Fibroblast of skin of left quadriceps (primary cell): ENCODE results near the gene CELF4.
"Not testable (repeated sequence)": the region's sequence is repeated elsewhere in the genome, so short reads cannot be mapped to it uniquely, and the experiment has no call there.

Experiments used
- DNase-seq, 2 experiments: peaks; one replicate each; pipeline ENCODE4 v3.0.0-alpha.2; 2013; ENCODE audit warnings: low read depth in 2 of 2

The CELF4 gene

GRCh38 chr18:37358061-37358460 lies 207.5 kb downstream of the CELF4 start:
- DNase-seq: not testable (repeated sequence)

DNA sequence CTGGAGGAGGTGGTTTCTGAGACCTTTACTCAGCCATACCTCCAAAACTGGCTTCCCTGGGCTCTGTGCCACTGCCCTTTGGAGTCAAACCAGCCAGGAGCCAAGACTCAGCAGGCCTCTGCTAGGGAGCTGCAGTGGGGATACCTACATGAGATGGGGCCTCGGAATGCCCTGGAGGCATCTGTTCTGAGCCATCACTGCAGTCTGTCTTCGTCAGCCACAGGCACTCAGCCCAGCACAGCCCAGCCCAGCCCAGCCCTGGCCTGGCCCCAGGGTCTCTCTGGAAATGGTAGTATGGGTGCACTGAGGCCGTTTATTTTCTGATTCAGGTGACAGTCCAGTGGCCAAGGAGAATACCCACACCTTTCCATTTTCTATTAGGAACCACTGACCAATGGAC lies 209.8 kb downstream of the CELF4 start:
- DNase-seq: no peak

- DNase-seq: no peak
Observed at GRCh38 chr18:37351110-37351509, 214.5 kb downstream of the CELF4 start.

GRCh38 chr18:37348729-37349128 lies 216.9 kb downstream of the CELF4 start:
- no peak for DNase-seq

- no peak for DNase-seq
Observed at GRCh38 chr18:37346048-37346447, 219.6 kb downstream of the CELF4 start.

GRCh38 chr18:37343542-37343851 lies 222.1 kb downstream of the CELF4 start:
- DNase-seq: no peak

DNA sequence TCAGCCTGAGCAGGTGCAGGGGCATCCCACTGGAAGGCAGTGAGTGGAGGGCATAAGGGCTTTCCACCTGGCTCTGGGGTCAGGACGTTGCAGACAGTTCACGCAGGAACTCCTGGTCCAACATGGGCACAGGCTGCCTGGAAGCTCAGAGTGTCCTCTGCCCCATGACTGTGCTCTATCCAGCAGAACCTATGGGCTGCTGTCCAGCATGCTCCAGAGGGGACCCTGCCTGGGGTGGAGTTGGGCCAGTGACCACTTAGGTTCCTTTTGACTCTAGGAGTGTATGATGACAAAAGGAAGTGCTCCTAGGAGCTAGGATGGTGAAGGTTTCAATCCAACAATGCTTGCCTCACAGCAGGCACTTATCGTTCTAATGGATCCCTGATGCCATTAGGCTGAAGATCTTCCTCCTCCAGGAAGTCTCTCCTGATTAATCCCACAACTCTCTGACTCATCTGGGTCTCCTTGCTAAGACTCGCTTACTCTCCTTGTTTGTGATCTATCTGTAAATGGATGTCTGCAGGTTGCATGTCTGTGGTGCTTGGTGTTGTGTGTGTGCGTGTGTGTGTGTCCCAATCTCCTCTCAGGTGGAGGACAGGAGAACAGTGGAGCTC lies 224.0 kb downstream of the CELF4 start:
- DNase-seq: no peak

DNA sequence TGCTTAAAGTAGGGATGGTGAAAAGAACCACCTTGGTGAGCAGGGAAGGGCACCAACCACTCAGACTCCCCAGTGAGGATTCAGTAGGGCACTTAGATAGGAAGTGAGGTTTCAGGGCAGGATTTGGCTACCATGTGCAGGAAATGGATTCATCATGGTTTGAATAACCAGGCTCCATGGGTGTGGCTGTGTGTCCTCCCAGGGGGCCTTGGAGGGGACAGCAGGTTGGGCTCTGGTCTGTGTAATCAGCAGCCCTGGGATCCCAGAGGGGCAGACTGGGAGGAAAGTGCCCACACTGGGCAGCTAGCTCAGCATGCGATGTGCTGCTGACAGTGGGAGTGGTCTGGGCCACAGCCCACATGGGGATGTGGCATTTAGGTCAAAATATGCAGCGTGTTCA lies 224.6 kb downstream of the CELF4 start:
- DNase-seq: no peak

GRCh38 chr18:37339701-37340215 lies 225.8 kb downstream of the CELF4 start:
- DNase-seq: no peak

GRCh38 chr18:37336568-37337285 lies 228.9 kb downstream of the CELF4 start:
- no peak for DNase-seq

GRCh38 chr18:37335409-37335736 lies 230.2 kb downstream of the CELF4 start:
- DNase-seq: peak in 1 of 2 experiments; percentile 8

DNA sequence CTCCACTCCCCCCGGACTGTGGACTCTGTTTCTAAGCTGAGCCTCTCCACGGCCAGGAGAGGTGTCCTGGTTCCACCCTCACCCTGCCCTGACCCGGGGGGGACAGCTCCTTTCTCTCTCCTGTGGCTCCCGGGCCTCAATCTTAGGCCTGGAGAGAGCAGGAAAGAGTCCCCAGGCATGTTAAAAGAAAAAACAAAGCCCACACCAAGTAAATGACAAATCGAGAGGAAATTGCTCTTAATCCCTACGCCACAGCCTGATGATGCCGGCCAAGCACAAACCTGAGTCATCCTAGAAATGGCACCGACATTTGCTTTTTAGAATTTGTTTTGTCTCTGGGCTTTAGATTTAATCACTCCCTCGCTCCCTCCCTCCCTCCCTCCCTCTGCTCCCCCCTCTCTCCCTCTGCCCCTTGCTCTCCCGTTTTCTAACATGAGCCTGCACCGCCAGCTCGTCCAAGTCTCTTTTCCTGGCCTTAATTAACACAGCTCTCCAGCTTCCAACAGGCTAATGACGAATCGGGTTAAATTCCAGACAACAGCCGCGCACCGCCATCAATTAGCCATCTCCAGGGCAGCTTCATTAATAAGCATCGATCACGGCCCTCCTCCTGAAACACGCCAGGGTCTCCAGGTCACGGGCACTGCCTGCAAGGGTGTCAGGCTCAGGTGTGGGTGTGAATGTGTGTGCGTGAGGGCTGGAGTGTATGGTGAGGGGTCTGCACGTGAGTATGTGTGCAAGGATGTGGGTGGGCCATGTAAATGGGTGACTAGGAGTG lies 230.8 kb downstream of the CELF4 start:
- peak; percentile 47 to 51 for DNase-seq

DNA sequence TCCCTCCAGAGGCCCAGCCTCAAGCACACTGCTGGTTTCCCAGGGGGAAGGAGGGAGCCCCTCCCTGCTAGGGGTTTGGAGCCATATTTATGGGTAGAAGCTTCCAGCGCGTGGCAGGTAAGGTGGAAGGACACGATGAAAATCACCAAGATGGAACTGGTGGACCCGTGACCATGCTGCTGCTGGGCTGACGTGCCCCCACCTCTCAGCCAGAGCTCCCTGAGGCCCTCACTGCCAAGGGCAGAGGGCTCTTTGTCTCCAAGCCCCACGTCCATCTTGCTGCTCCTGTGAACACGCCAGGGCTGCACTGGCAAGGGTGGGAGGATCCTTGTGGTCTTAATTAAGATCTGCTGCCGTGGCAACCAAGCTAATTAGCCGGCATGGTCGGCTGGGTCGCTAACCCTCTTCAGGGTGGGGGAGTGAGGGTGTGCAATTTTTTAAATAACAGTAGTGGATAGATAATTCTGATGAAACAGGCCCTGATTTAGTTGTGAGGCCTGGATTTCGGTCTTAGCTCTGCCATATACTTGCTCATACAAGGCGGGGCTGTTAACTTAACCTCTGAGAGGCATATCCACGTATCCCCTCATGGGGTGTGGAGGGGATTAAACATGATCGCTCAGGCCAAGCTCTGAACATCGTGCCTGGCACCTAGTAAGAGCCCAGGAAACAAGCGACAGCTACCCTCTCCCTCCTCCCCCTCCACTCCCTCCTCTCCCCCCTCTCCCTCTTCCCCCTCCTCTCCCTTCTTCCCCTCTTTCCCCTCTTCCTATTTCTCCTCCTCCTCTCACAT lies 232.8 kb downstream of the CELF4 start:
- DNase-seq: no peak

DNA sequence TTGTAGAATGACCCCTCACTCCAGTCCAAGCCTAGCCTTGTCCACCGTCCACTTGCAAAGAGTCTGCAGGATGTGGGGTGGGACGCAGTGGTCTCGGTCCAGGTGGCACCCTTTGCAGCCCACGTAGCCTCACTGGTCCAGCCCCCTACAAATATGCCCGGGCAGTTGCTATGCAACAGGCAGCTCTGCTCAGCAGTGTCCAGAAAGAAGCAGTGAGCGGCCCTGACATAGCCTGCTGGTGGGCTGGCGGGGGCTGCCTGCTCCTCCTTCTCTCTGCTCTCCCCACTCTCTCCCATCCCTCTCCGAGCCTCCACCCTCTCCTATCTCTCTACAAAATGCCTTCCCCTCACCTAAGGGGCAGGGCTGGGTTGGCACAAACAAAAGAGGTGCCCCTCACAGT lies 233.4 kb downstream of the CELF4 start:
- no peak for DNase-seq

DNA sequence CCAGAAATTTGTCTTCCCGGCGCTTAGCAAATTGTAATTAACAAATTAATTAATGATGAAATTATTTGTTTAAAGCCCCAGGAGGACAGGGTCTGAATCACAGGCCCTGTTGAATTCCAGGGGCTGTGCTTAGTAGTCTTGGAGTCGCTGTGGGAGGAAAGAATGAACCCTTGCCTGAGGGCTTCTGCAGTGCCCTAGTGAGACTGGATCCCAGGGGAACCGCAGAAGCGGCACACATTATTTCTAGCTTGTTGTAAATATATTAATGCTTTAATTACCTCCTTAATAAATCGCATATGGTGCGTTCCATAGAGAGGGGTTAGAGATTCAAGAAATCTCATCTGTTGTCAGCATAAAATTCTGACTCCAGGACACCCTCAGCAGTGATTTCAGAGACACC lies 235.4 kb downstream of the CELF4 start:
- DNase-seq: no peak

DNA sequence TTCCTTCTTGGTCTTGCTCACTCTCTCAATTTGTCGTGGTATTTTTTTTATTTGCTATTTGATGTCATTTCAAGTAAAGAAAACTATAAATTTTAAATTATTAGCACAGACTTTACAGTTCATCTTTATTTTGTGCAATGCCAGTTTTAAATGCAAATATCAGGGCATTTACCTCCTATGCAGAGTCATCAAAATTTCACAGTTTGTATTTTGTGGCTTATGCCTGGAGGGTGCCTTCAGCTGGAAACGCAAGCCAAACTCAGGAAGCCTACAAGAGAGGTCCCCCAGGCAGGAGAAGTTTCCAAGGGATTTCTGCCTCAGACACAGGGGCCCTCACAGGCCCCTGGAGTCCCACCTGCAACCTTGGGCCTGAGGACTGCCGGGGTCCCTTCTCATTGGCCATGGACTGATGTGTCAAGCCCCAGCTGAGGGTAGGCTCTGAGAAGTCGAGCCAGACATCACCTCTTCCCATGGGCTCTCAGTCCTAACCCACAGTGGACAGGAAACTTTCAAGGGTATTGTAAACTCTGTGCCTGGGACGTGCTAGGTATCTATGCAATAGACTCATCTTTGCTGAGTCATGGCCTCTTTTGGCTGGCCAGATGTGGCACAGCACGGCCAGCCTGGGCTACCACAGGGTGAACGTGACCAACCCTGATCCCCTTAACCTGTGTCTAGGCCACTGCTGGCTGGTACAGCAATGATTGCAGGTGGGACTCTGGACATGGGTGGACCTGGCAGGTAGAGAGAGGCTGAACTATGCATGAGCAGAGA lies 236.5 kb downstream of the CELF4 start:
- DNase-seq: no peak

DNA sequence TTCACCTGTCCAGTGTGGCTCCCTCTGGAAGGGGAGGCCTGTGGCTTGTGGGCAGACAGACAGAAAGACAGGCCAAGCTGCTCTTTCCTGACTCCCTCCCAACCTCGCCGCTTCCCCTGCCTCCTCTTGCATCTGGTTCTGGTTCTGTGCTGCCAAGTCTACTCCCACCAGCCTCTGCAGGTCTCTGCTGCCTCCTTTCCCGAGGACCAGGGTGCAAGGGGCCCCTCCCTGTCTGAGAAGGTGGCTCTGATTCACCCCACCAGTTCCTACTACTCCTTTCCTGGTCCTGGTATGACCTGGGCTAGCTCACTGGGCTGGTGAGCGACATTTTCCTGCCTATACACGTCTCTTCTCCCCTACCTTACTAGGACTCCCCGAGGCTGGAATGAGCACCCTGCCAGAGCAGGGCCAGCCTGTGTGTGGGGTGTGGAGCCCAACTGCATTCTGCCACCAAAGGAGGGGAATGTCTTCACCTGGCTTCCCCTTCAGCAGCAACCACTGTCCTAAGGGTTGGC lies 238.5 kb downstream of the CELF4 start:
- no peak for DNase-seq

DNA sequence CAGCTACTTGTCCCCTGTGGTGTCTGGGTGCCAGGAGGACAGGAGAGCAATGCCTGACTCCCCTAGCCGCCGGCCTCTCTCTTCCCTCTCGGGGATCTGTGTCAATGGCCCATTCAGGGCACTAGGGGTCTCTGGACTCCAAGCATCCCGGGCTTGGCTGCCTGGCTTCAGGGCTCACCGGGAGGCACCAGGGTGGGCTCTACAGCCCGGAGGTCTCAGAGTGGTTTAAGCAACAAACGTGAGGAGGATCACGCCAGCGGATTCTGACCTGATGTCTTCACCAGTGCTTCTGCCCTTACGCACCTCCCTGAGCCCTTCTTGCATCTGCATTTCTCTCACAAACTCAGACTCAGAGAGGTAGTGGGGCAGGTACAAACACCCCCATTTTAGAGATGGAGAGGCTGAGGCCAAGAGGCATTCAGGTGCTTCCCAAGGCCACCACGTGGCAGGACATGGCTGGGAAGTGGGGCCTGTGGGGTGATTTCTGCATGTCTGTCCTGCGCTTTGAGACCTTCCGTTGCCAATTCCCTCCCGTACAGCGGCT lies 243.0 kb downstream of the CELF4 start:
- DNase-seq: peak; percentile 20

- no peak for DNase-seq
Observed at GRCh38 chr18:37321582-37322491, 243.8 kb downstream of the CELF4 start.

- DNase-seq: no peak
Observed at GRCh38 chr18:37320317-37320716, 245.3 kb downstream of the CELF4 start.
